ENCODE data around the gene SEMA4C. TPM values are rescaled to one million over a fixed set of nuclear protein-coding genes. Genes with fewer than 3 reads are reported as not detected.
A peak's percentile ranks its signal among the peaks of the same experiment; 100 is the strongest.

Gene SEMA4C
- polyA plus RNA-seq, 4 donors = 0.45 to 26.8 (median 11.2) TPM

- peak; percentile 38 to 65 for DNase-seq
- no peak for FAIRE-seq
- Histone ChIP-seq H3K27ac (ENCODE audit: low read depth in 1 of 3, low read length in 2 of 3) (peak overlapping the region; percentile 89 to 98 (median 90)), H3K9me3 (ENCODE audit: control insufficient read depth in 2 of 2, insufficient read depth in 1 of 2, low read depth in 1 of 2, low read length in 1 of 2) (no peaks in the 10 kb centered on the region), H3K36me3 (ENCODE audit: control insufficient read depth in 3 of 3, insufficient read depth in 2 of 3, low read depth in 1 of 3, low read length in 3 of 3) (peaks cover 0 to 31% (median 0%) of the 10 kb centered on the region in 3 donors), H3K27me3 (ENCODE audit: control insufficient read depth in 3 of 3, insufficient read depth in 3 of 3, low read length in 3 of 3) (no peaks in the 10 kb centered on the region), H3K4me1 (ENCODE audit: control insufficient read depth in 3 of 3, insufficient read depth in 2 of 3, low read depth in 1 of 3, low read length in 2 of 3) (peaks cover 13 to 29% (median 17%) of the 10 kb centered on the region in 3 donors), H3K4me3 (ENCODE audit: low read depth in 1 of 3, low read length in 3 of 3) (peak overlapping the region; percentile 50 to 73 (median 68))
- 1 to 2% (median 1%) methylated on average over 41 to 60 of the region's 60 CpGs for WGBS, 3 donors
Measured at GRCh38 chr2:96815326-96816126, 54.4 kb downstream of the SEMA4C start.

DNA sequence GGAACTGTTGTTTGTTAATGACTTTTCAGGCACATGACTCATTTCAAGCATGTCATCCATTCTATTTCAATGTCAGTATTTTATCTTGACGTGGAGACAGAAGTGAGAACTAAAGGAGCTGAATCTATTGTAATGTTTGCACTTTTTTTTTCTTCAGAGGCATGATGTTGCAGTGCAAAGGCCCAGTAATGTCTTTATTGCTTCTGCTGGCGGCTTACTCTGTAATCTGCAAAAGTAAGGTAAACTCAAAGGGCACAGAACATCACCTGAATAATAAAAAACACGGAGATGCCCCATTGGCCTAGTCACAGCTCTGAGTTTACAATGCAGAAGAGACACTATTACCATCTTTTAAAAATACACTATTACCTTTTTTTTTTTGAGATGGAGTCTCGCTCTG is 56.2 kb downstream of the SEMA4C start:
- H3K4me3 ChIP-seq (ENCODE audit: low read depth in 1 of 3, low read length in 3 of 3) = no peak overlapping the region
- no peaks in the 10 kb centered on the region for H3K27me3 ChIP-seq (ENCODE audit: control insufficient read depth in 3 of 3, insufficient read depth in 3 of 3, low read length in 3 of 3)
- H3K4me1 ChIP-seq (ENCODE audit: control insufficient read depth in 3 of 3, insufficient read depth in 2 of 3, low read depth in 1 of 3, low read length in 2 of 3) = peaks cover 5 to 17% (median 5%) of the 10 kb centered on the region in 3 donors
- no peak for FAIRE-seq
- peaks cover 0 to 35% (median 5%) of the 10 kb centered on the region in 3 donors for H3K36me3 ChIP-seq (ENCODE audit: control insufficient read depth in 3 of 3, insufficient read depth in 2 of 3, low read depth in 1 of 3, low read length in 3 of 3)
- no peaks in the 10 kb centered on the region for H3K9me3 ChIP-seq (ENCODE audit: control insufficient read depth in 2 of 2, insufficient read depth in 1 of 2, low read depth in 1 of 2, low read length in 1 of 2)
- H3K27ac ChIP-seq (ENCODE audit: low read depth in 1 of 3, low read length in 2 of 3) = peak overlapping the region in 1 of 3 donors; percentile 38
- WGBS, 3 donors = 36 to 73% (median 47%) methylated on average over 4 of the region's 4 CpGs
- DNase-seq = peak; percentile 63 to 74

DNA sequence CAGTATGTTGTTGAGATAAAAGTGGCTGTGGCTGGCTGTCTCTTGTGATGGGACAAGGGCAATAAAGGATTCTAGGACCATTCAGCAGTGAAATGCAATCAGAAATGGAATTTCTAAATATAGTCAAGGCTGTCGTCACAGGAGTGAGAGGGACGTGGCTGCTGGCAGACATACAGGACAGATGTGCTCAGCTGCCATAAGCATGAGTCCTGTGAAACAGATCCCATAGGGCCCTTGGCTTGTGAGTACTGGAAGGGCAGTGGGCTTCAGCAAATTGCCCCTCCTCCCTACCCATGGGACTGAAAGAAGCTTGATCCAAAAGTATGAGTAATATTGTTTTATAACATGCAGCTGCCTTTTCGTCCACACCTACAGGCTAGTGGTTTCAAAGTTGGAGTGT is 58.0 kb downstream of the SEMA4C start:
- 28 to 50% (median 33%) methylated on average over 3 of the region's 3 CpGs for WGBS, 3 donors
- Histone ChIP-seq H3K4me1 (ENCODE audit: control insufficient read depth in 3 of 3, insufficient read depth in 2 of 3, low read depth in 1 of 3, low read length in 2 of 3) (peaks cover 4 to 13% (median 4%) of the 10 kb centered on the region in 3 donors), H3K27me3 (ENCODE audit: control insufficient read depth in 3 of 3, insufficient read depth in 3 of 3, low read length in 3 of 3) (no peaks in the 10 kb centered on the region), H3K9me3 (ENCODE audit: control insufficient read depth in 2 of 2, insufficient read depth in 1 of 2, low read depth in 1 of 2, low read length in 1 of 2) (no peaks in the 10 kb centered on the region), H3K4me3 (ENCODE audit: low read depth in 1 of 3, low read length in 3 of 3) (no peak overlapping the region), H3K27ac (ENCODE audit: low read depth in 1 of 3, low read length in 2 of 3) (peak overlapping the region in 2 of 3 donors; percentile 1 to 8), H3K36me3 (ENCODE audit: control insufficient read depth in 3 of 3, insufficient read depth in 2 of 3, low read depth in 1 of 3, low read length in 3 of 3) (peaks cover 0 to 39% (median 5%) of the 10 kb centered on the region in 3 donors)
- FAIRE-seq = no peak
- DNase-seq = peak in 1 of 2 donors; percentile 31

DNA sequence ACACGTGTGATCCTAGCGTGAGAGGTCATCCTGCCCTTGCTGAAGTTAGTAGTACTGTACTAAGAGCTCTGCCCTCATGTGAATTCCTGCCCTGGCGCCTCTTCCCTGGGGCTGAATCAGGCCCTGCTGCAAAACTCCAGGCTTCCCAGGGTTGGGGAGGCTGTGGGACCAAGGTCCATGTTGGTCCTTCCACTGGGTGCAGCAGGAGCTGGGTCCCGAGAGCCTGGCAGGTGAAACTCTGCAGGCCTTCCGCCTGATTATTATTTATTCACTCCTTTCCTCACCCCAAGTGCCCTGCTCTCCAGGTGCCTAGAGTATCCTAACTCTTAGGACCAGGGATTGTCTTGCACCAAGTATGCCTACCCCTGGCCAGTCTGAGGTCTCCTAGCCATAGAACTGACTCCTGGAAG is 59.1 kb downstream of the SEMA4C start:
- H3K36me3 ChIP-seq (ENCODE audit: control insufficient read depth in 3 of 3, insufficient read depth in 2 of 3, low read depth in 1 of 3, low read length in 3 of 3) = peaks cover 0 to 43% (median 5%) of the 10 kb centered on the region in 3 donors
- FAIRE-seq = no peak

GRCh38 chr2:96809951-96810782 is 59.7 kb downstream of the SEMA4C start:
- H3K4me1 ChIP-seq (ENCODE audit: control insufficient read depth in 3 of 3, insufficient read depth in 2 of 3, low read depth in 1 of 3, low read length in 2 of 3) = peaks cover 4 to 10% (median 4%) of the 10 kb centered on the region in 3 donors
- no peaks in the 10 kb centered on the region for H3K27me3 ChIP-seq (ENCODE audit: control insufficient read depth in 3 of 3, insufficient read depth in 3 of 3, low read length in 3 of 3)
- no peak for FAIRE-seq

More for the DNA sequence above, 59.1 kb downstream of the SEMA4C start:
- no peaks in the 10 kb centered on the region for H3K9me3 ChIP-seq (ENCODE audit: control insufficient read depth in 2 of 2, insufficient read depth in 1 of 2, low read depth in 1 of 2, low read length in 1 of 2)
- peak overlapping the region in 1 of 3 donors; percentile 39 for H3K27ac ChIP-seq (ENCODE audit: low read depth in 1 of 3, low read length in 2 of 3)
- H3K4me1 ChIP-seq (ENCODE audit: control insufficient read depth in 3 of 3, insufficient read depth in 2 of 3, low read depth in 1 of 3, low read length in 2 of 3) = peaks cover 4 to 13% (median 4%) of the 10 kb centered on the region in 3 donors
- no peaks in the 10 kb centered on the region for H3K27me3 ChIP-seq (ENCODE audit: control insufficient read depth in 3 of 3, insufficient read depth in 3 of 3, low read length in 3 of 3)
- 21 to 64% (median 44%) methylated on average over 5 of the region's 5 CpGs for WGBS, 3 donors
- H3K4me3 ChIP-seq (ENCODE audit: low read depth in 1 of 3, low read length in 3 of 3) = no peak overlapping the region
- peak; percentile 21 to 77 for DNase-seq

More at GRCh38 chr2:96809951-96810782, 59.7 kb downstream of the SEMA4C start:
- Histone ChIP-seq H3K36me3 (ENCODE audit: control insufficient read depth in 3 of 3, insufficient read depth in 2 of 3, low read depth in 1 of 3, low read length in 3 of 3) (peaks cover 0 to 43% (median 5%) of the 10 kb centered on the region in 3 donors), H3K27ac (ENCODE audit: low read depth in 1 of 3, low read length in 2 of 3) (no peak overlapping the region), H3K9me3 (ENCODE audit: control insufficient read depth in 2 of 2, insufficient read depth in 1 of 2, low read depth in 1 of 2, low read length in 1 of 2) (no peaks in the 10 kb centered on the region), H3K4me3 (ENCODE audit: low read depth in 1 of 3, low read length in 3 of 3) (no peak overlapping the region)
- 46 to 70% (median 67%) methylated on average over 12 of the region's 12 CpGs for WGBS, 3 donors
- DNase-seq = no peak

Other genes starting within 250 kb of the SEMA4C start
- gene KANSL3, start 231.8 kb downstream of the SEMA4C start, polyA plus RNA-seq = 10 to 100 TPM; 13.5 to 39.7 (median 18.0) TPM
- gene FER1L5, start 227.3 kb downstream of the SEMA4C start, polyA plus RNA-seq = 1 to 10 TPM in 1 of 4 donors, under 1 TPM in 1, not detected in 2; 0.09 to 1.2 TPM
- gene LMAN2L, start 130.0 kb downstream of the SEMA4C start, polyA plus RNA-seq = 10 to 100 TPM in 2 of 4 donors, 1 to 10 TPM in 2; 3.5 to 31.1 (median 8.3) TPM
- gene CNNM4, start 109.2 kb downstream of the SEMA4C start, polyA plus RNA-seq = 10 to 100 TPM in 2 of 4 donors, 1 to 10 TPM in 2; 1.6 to 30.0 (median 6.8) TPM
- 10 to 100 TPM in 2 of 4 donors, 1 to 10 TPM in 2; 5.7 to 36.8 (median 11.3) TPM for gene CNNM3, start 53.8 kb downstream of the SEMA4C start, polyA plus RNA-seq
- 1 to 10 TPM; 2.2 to 4.0 (median 3.2) TPM for gene ANKRD23, start 26.1 kb downstream of the SEMA4C start, polyA plus RNA-seq
- 10 to 100 TPM in 3 of 4 donors, 1 to 10 TPM in 1; 9.3 to 23.0 (median 16.5) TPM for gene ANKRD39, start 12.1 kb downstream of the SEMA4C start, polyA plus RNA-seq
- under 1 TPM in 2 of 4 donors, not detected in 2; 0.27 to 0.34 TPM for gene FAM178B, start 116.5 kb upstream of the SEMA4C start, polyA plus RNA-seq
- 1 to 10 TPM in 3 of 4 donors, not detected in 1; 1.9 to 9.7 (median 6.1) TPM for gene FAHD2B, start 224.8 kb upstream of the SEMA4C start, polyA plus RNA-seq
- 10 to 100 TPM in 1 of 4 donors, 1 to 10 TPM in 1, not detected in 2; 2.5 to 14.2 TPM for gene ANKRD36, start 243.1 kb upstream of the SEMA4C start, polyA plus RNA-seq

Data from small intestine (tissue), 7 donors.